Measurements from ENCODE around the gene ADAMTS3. TPM values are rescaled to one million over a fixed set of nuclear protein-coding genes. Genes with fewer than 3 reads are reported as not detected.
A peak's percentile ranks its signal among the peaks of the same experiment; 100 is the strongest.

ADAMTS3 gene
- total and polyA plus RNA-seq, 2 donors (not counting 1 experiment from before 2014, with no cell fraction given), result not detected

- H3K36me3 ChIP-seq (replicated peaks in 1 of 2; ENCODE audit: control extremely low read depth in 1 of 2, control insufficient read depth in 1 of 2, extremely low read depth in 1 of 2, insufficient read depth in 2 of 2, low read length in 1 of 2), result no peaks in the 10 kb centered on the region
- no peak overlapping the region for H3K27ac Mint-ChIP-seq
- peak overlapping the region; percentile 13 for H3K9ac ChIP-seq (ENCODE audit: low read length)
- CTCF ChIA-PET, result no interaction called here
- 4% methylated on average over 27 of the region's 41 CpGs for WGBS (ENCODE audit: insufficient coverage)
- intact Hi-C loops (cut with micrococcal nuclease), result no loop called here
- DNase-seq (no peak), ATAC-seq (ENCODE audit: low read depth) (no peak)
- POLR2A ChIA-PET, result no interaction called here
- peaks cover 17 to 20% of the 10 kb centered on the region in 2 donors for H3K4me1 ChIP-seq (ENCODE audit: control insufficient read depth in 2 of 2, insufficient read depth in 2 of 2, low read length in 2 of 2)
- no peak for TF ChIP-seq CTCF (IDR thresholded peaks at IDR 0.05)
- TF ChIP-seq EZH2 (IDR thresholded peaks at IDR 0.05; ENCODE audit: borderline replicate concordance, insufficient read depth, low read depth, low read length, poor library complexity, severe bottlenecking), result no peak
- H3K4me3 ChIP-seq (ENCODE audit: control extremely low read depth in 1 of 5, extremely low read depth in 1 of 5, insufficient read depth in 1 of 5, low read depth in 2 of 5, low read length in 4 of 5), result peak overlapping the region in 1 of 5 experiments; percentile 12
- H4K20me1 ChIP-seq (ENCODE audit: control insufficient read depth, insufficient read depth, low read length, poor library complexity, severe bottlenecking), result no peaks in the 10 kb centered on the region
- H3K27ac ChIP-seq (ENCODE audit: low read length in 2 of 2), result no peak overlapping the region
- peaks cover 25% of the 10 kb centered on the region for H3K4me1 Mint-ChIP-seq
- H3K9me3 ChIP-seq (ENCODE audit: control extremely low read depth in 1 of 3, control insufficient read depth in 2 of 3, insufficient read depth in 1 of 3, low read length in 2 of 3), result peaks cover 0 to 4% (median 0%) of the 10 kb centered on the region in 3 donors
- H3K27me3 ChIP-seq (replicated peaks in 1 of 4; ENCODE audit: control extremely low read depth in 1 of 4, control insufficient read depth in 3 of 4, insufficient read depth in 4 of 4, low read length in 3 of 4), result peaks cover 0 to 20% (median 10%) of the 10 kb centered on the region in 4 experiments
- no peaks in the 10 kb centered on the region for H3K9me3 Mint-ChIP-seq (ENCODE audit: insufficient read depth)
- peak overlapping the region; percentile 18 for H2AFZ ChIP-seq (ENCODE audit: insufficient read depth, low read depth, low read length, poor library complexity, severe bottlenecking)
- H3K79me2 ChIP-seq (ENCODE audit: control insufficient read depth, insufficient read depth, low read length), result no peaks in the 10 kb centered on the region
- H3K4me3 Mint-ChIP-seq, result peak overlapping the region; percentile 49
- peaks cover 51% of the 10 kb centered on the region for H3K27me3 Mint-ChIP-seq
- H3K4me2 ChIP-seq (replicated peaks; ENCODE audit: low read depth, low read length, poor library complexity, severe bottlenecking), result peak overlapping the region; percentile 49
Observed at GRCh38 chr4:72567821-72568675, 973 bp downstream of the ADAMTS3 start.

GRCh38 chr4:72567036-72567435, 2.0 kb downstream of the ADAMTS3 start:
- Histone ChIP-seq H3K27ac (ENCODE audit: low read length in 2 of 2) (no peak overlapping the region), H3K4me1 (ENCODE audit: control insufficient read depth in 2 of 2, insufficient read depth in 2 of 2, low read length in 2 of 2) (peaks cover 17 to 20% of the 10 kb centered on the region in 2 donors), H3K9ac (ENCODE audit: low read length) (no peak overlapping the region), H3K9me3 (ENCODE audit: control extremely low read depth in 1 of 3, control insufficient read depth in 2 of 3, insufficient read depth in 1 of 3, low read length in 2 of 3) (peaks cover 0 to 4% (median 0%) of the 10 kb centered on the region in 3 donors), H3K27me3 (replicated peaks in 1 of 4; ENCODE audit: control extremely low read depth in 1 of 4, control insufficient read depth in 3 of 4, insufficient read depth in 4 of 4, low read length in 3 of 4) (peaks cover 0 to 20% (median 10%) of the 10 kb centered on the region in 4 experiments), H3K4me2 (replicated peaks; ENCODE audit: low read depth, low read length, poor library complexity, severe bottlenecking) (no peak overlapping the region), H3K79me2 (ENCODE audit: control insufficient read depth, insufficient read depth, low read length) (no peaks in the 10 kb centered on the region), H2AFZ (ENCODE audit: insufficient read depth, low read depth, low read length, poor library complexity, severe bottlenecking) (no peak overlapping the region), H3K4me3 (ENCODE audit: control extremely low read depth in 1 of 5, extremely low read depth in 1 of 5, insufficient read depth in 1 of 5, low read depth in 2 of 5, low read length in 4 of 5) (no peak overlapping the region), H3K36me3 (replicated peaks in 1 of 2; ENCODE audit: control extremely low read depth in 1 of 2, control insufficient read depth in 1 of 2, extremely low read depth in 1 of 2, insufficient read depth in 2 of 2, low read length in 1 of 2) (no peaks in the 10 kb centered on the region), H4K20me1 (ENCODE audit: control insufficient read depth, insufficient read depth, low read length, poor library complexity, severe bottlenecking) (no peaks in the 10 kb centered on the region)
- WGBS (ENCODE audit: insufficient coverage), result no CpG with 5 or more reads among the region's 1 CpG
- H3K27ac Mint-ChIP-seq, result no peak overlapping the region
- H3K4me3 Mint-ChIP-seq, result peak overlapping the region; percentile 49
- peaks cover 25% of the 10 kb centered on the region for H3K4me1 Mint-ChIP-seq
- intact Hi-C loops (cut with micrococcal nuclease), result no loop called here
- H3K9me3 Mint-ChIP-seq (ENCODE audit: insufficient read depth), result no peaks in the 10 kb centered on the region
- DNase-seq (no peak), ATAC-seq (ENCODE audit: low read depth) (no peak)
- CTCF ChIA-PET, result no interaction called here
- TF ChIP-seq CTCF (IDR thresholded peaks at IDR 0.05), result no peak
- TF ChIP-seq EZH2 (IDR thresholded peaks at IDR 0.05; ENCODE audit: borderline replicate concordance, insufficient read depth, low read depth, low read length, poor library complexity, severe bottlenecking), result no peak
- POLR2A ChIA-PET, result no interaction called here
- H3K27me3 Mint-ChIP-seq, result peaks cover 50% of the 10 kb centered on the region
